GM18867 (cell line): ENCODE results near the gene ALG9.

Experiments
- ATAC-seq: cut with Tn5 transposase; IDR thresholded peaks from one replicate; pipeline ENCODE4 v1.9.1; 2021; ENCODE audit warnings: mild to moderate bottlenecking, moderate library complexity; ENCODE audit not compliant: unreplicated experiment

Gene ALG9

GRCh38 chr11:111736621-111737443, 134.5 kb downstream of the ALG9 start:
- no peak for ATAC-seq
